K562 (cell line): Measurements from ENCODE around the gene KIN.

Source experiments
- ZNF436 ChIP-seq: fragments of 250-450, 450-650 bp; sonication (Bioruptor Pico); formaldehyde crosslinking; IDR thresholded peaks from 2 replicates; pipeline ENCODE4 v1.7.0; 2020; ENCODE audit warnings: mild to moderate bottlenecking
- TF ChIP-seq, protein P1 (sequence below): fragments of 250-450 bp; sonication (Bioruptor Pico); IDR thresholded peaks from 2 replicates; pipeline ENCODE4 v1.4.0; 2020; ENCODE audit warnings: mild to moderate bottlenecking, moderate library complexity

GRCh38 chr10:7707858-7708622 is 79.8 kb downstream of the KIN start:
- TF ChIP-seq ZNF436 (CRISPR knock-in tag) = no peak
- TF ChIP-seq, protein P1, sequence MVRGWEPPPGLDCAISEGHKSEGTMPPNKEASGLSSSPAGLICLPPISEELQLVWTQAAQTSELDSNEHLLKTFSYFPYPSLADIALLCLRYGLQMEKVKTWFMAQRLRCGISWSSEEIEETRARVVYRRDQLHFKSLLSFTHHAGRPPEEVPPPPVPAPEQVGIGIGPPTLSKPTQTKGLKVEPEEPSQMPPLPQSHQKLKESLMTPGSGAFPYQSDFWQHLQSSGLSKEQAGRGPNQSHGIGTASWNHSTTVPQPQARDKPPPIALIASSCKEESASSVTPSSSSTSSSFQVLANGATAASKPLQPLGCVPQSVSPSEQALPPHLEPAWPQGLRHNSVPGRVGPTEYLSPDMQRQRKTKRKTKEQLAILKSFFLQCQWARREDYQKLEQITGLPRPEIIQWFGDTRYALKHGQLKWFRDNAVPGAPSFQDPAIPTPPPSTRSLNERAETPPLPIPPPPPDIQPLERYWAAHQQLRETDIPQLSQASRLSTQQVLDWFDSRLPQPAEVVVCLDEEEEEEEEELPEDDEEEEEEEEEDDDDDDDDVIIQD (CRISPR knock-in tag) = no peak
